GM10266 (cell line): ENCODE data around the gene DHFR2.
"Not testable (repeated sequence)": the region's sequence is repeated elsewhere in the genome, so short reads cannot be mapped to it uniquely, and the experiment has no call there.

Experiments
- DNase-seq: peaks from one replicate; pipeline ENCODE4 v3.0.0; 2012; ENCODE audit errors: extremely low spot score
- TF ChIP-seq, protein P1 (sequence below): IDR thresholded peaks from 2 replicates; pipeline ENCODE4 v1.5.1; 2012; ENCODE audit warnings: mild to moderate bottlenecking, low read depth; ENCODE audit not compliant: control insufficient read depth, insufficient read depth; ENCODE audit errors: missing control alignments

Gene DHFR2

DNA sequence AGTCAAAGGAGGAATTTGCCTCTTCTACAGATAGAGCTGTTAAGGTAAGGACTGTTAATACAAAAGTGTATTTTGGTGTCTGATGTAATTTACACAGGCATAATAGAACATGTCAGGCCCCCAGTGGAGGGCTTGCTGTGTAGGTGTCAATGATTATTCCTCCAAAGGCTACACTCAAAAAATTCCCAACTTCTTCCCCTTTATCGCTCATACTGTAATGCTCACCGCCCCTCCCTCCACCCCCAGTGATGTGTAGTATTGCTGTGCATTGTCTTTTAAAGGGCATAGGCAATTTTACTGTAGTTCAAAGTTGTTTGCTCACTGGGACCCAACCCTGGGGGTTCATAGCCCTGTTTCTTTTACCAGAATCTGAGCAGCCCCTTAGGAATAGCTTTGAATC is 32.4 kb upstream of the DHFR2 start:
- TF ChIP-seq, protein P1, sequence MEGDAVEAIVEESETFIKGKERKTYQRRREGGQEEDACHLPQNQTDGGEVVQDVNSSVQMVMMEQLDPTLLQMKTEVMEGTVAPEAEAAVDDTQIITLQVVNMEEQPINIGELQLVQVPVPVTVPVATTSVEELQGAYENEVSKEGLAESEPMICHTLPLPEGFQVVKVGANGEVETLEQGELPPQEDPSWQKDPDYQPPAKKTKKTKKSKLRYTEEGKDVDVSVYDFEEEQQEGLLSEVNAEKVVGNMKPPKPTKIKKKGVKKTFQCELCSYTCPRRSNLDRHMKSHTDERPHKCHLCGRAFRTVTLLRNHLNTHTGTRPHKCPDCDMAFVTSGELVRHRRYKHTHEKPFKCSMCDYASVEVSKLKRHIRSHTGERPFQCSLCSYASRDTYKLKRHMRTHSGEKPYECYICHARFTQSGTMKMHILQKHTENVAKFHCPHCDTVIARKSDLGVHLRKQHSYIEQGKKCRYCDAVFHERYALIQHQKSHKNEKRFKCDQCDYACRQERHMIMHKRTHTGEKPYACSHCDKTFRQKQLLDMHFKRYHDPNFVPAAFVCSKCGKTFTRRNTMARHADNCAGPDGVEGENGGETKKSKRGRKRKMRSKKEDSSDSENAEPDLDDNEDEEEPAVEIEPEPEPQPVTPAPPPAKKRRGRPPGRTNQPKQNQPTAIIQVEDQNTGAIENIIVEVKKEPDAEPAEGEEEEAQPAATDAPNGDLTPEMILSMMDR: no peak
- DNase-seq: no peak

DNA sequence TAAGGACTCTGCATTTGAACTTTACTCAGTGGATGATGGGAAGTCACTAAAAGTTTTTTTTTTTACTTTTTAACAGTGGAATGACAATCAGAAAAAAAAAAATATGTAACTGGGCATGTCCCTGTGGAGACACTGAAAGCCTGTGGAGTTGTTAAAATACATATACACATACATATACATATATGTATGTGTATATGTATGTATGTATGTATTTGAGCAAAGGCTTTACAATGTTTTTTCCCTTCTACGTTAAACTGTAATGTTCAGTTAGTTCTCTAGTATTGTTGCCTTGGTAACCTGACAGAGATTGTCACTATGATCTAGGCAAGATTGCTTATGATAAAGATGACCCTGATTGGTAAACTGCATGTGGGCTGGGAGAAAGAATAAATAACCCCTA is 30.4 kb upstream of the DHFR2 start:
- TF ChIP-seq, protein P1: no peak
- no peak for DNase-seq

DNA sequence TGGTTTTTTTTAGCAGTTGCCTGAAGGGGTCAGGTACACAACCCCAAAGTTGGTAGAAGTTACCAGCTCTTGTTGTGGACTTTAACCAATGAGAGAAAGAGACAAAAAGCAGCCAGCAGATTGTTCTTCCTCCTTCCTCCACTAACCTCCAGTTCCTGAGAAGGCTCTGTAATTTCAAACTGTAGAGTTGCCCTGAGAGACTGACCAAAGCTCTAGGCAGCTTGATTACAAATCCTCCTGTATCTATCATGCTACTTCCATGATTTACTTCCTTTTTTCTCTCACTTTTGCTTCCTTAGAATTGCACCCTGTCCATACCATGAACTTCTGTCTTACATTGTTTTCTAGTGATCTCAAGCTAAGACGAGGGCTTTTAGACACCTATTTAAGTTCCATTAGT is 29.4 kb upstream of the DHFR2 start:
- DNase-seq: no peak
- TF ChIP-seq, protein P1: no peak

DNA sequence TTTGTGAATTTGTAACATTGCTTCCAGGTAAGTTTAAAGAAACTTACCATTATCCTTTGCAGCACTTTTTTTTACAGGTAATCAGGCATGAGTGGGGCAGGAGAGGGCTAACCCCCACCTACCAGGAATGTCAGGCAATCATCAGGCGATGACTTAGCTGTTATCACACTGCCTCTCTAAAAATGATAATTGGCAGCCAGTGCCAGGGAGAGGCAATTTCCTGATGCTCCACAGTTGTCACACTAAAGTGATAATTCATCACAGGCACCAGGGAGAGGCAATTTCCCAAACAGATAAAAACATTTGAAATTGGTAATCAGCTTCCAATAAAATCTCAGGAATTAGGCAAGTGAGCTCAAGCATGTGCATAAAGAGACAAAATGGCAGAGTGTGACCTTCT is 26.4 kb upstream of the DHFR2 start:
- TF ChIP-seq, protein P1: no peak
- no peak for DNase-seq

DNA sequence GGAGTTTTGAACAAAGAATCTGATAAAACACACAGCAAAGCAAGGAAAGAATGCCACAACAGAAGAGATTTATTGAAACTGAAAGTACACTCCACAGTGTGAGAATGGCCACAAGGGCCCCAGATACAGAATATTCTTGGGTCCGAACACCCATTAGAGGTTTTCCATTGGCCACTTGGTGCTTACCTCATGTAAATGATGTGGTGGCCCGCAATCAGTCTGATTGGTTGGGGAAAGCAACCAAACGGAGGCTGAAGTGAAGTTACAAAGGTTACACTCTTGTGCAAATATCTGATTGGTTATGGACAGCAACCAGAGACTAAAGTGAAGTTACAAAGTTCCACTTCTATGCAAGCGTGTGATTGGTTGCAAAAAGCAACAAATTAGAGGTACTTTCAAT is 20.5 kb upstream of the DHFR2 start:
- TF ChIP-seq, protein P1: no peak
- no peak for DNase-seq

DNA sequence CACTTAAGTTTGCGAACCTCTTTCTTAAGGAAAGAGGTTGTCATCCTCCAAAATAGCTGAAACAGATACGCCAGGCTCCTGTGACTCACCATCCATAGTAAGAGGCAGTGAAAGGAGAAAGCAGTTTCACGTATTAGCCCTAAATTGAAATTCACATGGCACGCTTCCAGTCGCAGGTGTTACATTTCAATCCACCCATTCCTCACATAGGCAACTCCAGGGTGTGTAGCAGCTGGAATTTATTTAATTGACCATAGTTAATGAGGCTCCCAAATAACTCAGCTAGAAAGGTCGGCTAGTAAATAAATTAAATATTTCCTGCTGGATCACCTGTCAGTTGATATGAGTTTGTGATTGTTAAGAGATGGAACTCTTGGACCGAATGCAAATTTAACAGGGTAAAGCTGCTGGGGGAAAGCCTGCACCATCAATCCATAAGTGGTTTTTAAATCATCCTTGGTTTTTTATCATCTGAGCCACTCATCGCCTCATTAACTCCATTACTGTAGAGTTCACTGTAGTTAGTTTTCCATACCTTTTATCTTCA is 19.7 kb upstream of the DHFR2 start:
- no peak for DNase-seq
- TF ChIP-seq, protein P1: no peak

DNA sequence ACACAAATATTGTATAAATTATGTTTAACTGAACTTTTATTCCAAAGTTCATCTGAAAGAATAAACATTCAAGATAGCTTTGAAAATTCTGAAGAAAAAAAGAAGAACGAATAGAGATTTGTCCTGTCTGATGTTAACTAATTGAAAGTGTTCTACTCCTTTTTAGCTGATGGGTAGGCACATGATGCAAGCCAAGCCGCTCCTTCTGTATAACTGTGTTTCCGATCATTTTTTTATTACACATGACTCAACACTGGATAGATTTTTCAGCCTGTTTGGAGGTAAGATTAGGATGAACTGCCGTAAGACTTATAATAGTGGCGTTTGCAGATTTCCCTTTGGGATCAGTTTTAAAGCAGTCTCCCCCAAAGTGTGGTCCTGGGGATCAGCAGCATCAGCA is 19.2 kb upstream of the DHFR2 start:
- no peak for DNase-seq
- TF ChIP-seq, protein P1: no peak

DNA sequence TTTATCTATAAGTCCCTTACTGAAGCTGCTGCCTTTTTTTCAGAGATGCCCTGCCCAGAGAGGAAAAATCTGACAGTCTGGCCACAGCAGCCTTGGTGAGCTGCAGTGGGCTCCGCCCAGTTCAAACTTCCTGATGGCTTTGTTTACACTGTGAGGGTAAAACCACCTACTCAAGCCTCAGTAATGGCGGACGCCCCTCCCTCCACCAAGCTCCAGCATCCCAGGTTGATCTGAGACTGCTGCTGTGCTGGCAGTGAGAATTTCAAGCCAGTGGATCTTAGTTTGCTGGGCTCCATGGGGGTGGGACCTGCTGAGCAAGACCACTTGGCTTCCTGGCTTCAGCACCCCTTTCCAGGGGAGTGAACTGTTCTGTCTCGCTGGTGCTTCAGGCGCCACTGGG is 17.8 kb upstream of the DHFR2 start:
- DNase-seq: not testable (repeated sequence)
